GM23338 (cell line): ENCODE data around the gene NANS. TPM values are rescaled to one million over a fixed set of nuclear protein-coding genes. Genes with fewer than 3 reads are reported as not detected.

Experiments
- ATAC-seq: fragments of 200-7000 bp; cut with Tn5 transposase; 3 replicates; pipeline ENCODE4 v1.9.1; 2020
- DNase-seq: peaks from one replicate; pipeline ENCODE4 v3.0.0-alpha.2; 2015; ENCODE audit warnings: low spot score
- H2AFZ ChIP-seq: fragments of 200-600 bp; sonication (generic); 2 replicates; pipeline ENCODE4 v1.8.0; 2016; ENCODE audit warnings: antibody characterized with exemption, mild to moderate bottlenecking, moderate library complexity
- H3F3A ChIP-seq: fragments of 200-600 bp; sonication (generic); replicated peaks from 2 replicates; pipeline ENCODE4 v1.8.0; 2017; ENCODE audit warnings: antibody characterized with exemption, mixed run types, low read depth
- H3K27ac ChIP-seq: fragments of 200-600 bp; sonication (generic); 2 replicates; pipeline ENCODE4 v1.6.1; 2016; ENCODE audit warnings: low read depth
- H3K27me3 ChIP-seq: fragments of 200-600 bp; sonication (generic); 2 replicates; pipeline ENCODE4 v1.8.0; 2016; ENCODE audit warnings: mild to moderate bottlenecking, mixed run types, moderate library complexity; ENCODE audit not compliant: insufficient read depth
- H3K36me3 ChIP-seq: fragments of 200-600 bp; sonication (generic); 2 replicates; pipeline ENCODE4 v1.8.0; 2016; ENCODE audit warnings: mild to moderate bottlenecking; ENCODE audit not compliant: insufficient read depth
- H3K4me1 ChIP-seq: fragments of 200-600 bp; sonication (generic); 2 replicates; pipeline ENCODE4 v1.8.0; 2016; ENCODE audit warnings: mild to moderate bottlenecking, moderate library complexity; ENCODE audit not compliant: insufficient read depth
- H3K4me2 ChIP-seq: fragments of 200-600 bp; sonication (generic); 2 replicates; pipeline ENCODE4 v1.7.1; 2017; ENCODE audit warnings: mixed run types
- H3K4me3 ChIP-seq: fragments of 200-600 bp; sonication (generic); 2 replicates; pipeline ENCODE4 v1.6.1; 2016; ENCODE audit warnings: mixed run types
- H3K79me2 ChIP-seq: fragments of 200-600 bp; sonication (generic); replicated peaks from 2 replicates; pipeline ENCODE4 v1.8.0; 2017; ENCODE audit warnings: mild to moderate bottlenecking; ENCODE audit not compliant: insufficient read depth
- H3K9me2 ChIP-seq: fragments of 200-600 bp; sonication (generic); 2 replicates; pipeline ENCODE4 v1.8.0; 2017; ENCODE audit not compliant: insufficient read depth
- H4K20me1 ChIP-seq: fragments of 200-600 bp; sonication (generic); replicated peaks from 2 replicates; pipeline ENCODE4 v1.8.0; 2017; ENCODE audit warnings: mild to moderate bottlenecking; ENCODE audit not compliant: insufficient read depth
- H3K27ac Mint-ChIP-seq: 2 replicates; pipeline ENCODE4 v1.8.0; 2020; ENCODE audit warnings: inconsistent platforms, mild to moderate bottlenecking, moderate library complexity, mixed read lengths
- H3K27me3 Mint-ChIP-seq: 3 replicates; pipeline ENCODE4 v1.8.0; 2022; ENCODE audit warnings: low read depth, mild to moderate bottlenecking, moderate library complexity, mixed read lengths, inconsistent platforms; ENCODE audit not compliant: insufficient read depth, poor library complexity
- H3K36me3 Mint-ChIP-seq: 3 replicates; pipeline ENCODE4 v1.8.0; 2021; ENCODE audit warnings: low read depth, mild to moderate bottlenecking, inconsistent platforms, moderate library complexity, mixed read lengths
- H3K4me1 Mint-ChIP-seq: 3 replicates; pipeline ENCODE4 v1.8.0; 2020; ENCODE audit warnings: mild to moderate bottlenecking, inconsistent platforms, mixed read lengths
- H3K4me3 Mint-ChIP-seq: 3 replicates; pipeline ENCODE4 v1.8.0; 2021; ENCODE audit warnings: moderate library complexity, mild to moderate bottlenecking, inconsistent platforms, mixed read lengths
- H3K9me3 Mint-ChIP-seq: 3 replicates; pipeline ENCODE4 v1.8.0; 2020; ENCODE audit warnings: moderate library complexity, mild to moderate bottlenecking, inconsistent platforms, mixed read lengths
- ETS1 ChIP-seq: IDR thresholded peaks from 2 replicates; pipeline ENCODE4 v1.6.1; 2016; ENCODE audit warnings: antibody characterized with exemption
- EZH2 ChIP-seq: fragments of 200-600 bp; sonication (generic); IDR thresholded peaks from one replicate; pipeline ENCODE4 v1.8.0; 2017; ENCODE audit warnings: antibody characterized with exemption, mild to moderate bottlenecking, low read depth; ENCODE audit not compliant: unreplicated experiment
- EZH2phosphoT487 ChIP-seq: fragments of 200-600 bp; sonication (generic); IDR thresholded peaks from one replicate; pipeline ENCODE4 v1.8.1; 2018; ENCODE audit warnings: antibody characterized with exemption; ENCODE audit not compliant: unreplicated experiment
- JUNB ChIP-seq: IDR thresholded peaks from one replicate; pipeline ENCODE4 v1.6.1; 2016; ENCODE audit warnings: antibody characterized with exemption; ENCODE audit not compliant: unreplicated experiment
- NANOG ChIP-seq: IDR thresholded peaks from 2 replicates; pipeline ENCODE4 v1.6.1; 2016; ENCODE audit warnings: antibody characterized with exemption, borderline replicate concordance
- REST ChIP-seq: IDR thresholded peaks from one replicate; pipeline ENCODE4 v1.6.1; 2018; ENCODE audit warnings: antibody characterized with exemption; ENCODE audit not compliant: unreplicated experiment
- STAT1 ChIP-seq: IDR thresholded peaks from one replicate; pipeline ENCODE4 v1.6.1; 2016; ENCODE audit warnings: antibody characterized with exemption; ENCODE audit not compliant: unreplicated experiment
- ZNF331 ChIP-seq: fragments of 250-450 bp; sonication (Bioruptor Pico); IDR thresholded peaks from 2 replicates; pipeline ENCODE4 v1.5.0; 2020; ENCODE audit warnings: low read depth, mild to moderate bottlenecking, moderate library complexity
- ZNF462 ChIP-seq: fragments of 250-450 bp; sonication (Bioruptor Pico); IDR thresholded peaks from 2 replicates; pipeline ENCODE4 v1.5.0; 2020; ENCODE audit warnings: mild to moderate bottlenecking, moderate library complexity
- polyA plus RNA-seq: library from polyadenylated mRNA; unstranded; fragments of >200 nt; fragmentation: Nextera tagmentation; extraction: Ambion mirVana; gene quantifications from 2 replicates; pipeline ENCODE4 v1.2.1, GENCODE V29; 2016
- total RNA-seq: library from RNA; depleted of rRNA; stranded (reverse); fragments of >200 nt; shearing (Covaris generic); gene quantifications from 2 replicates; pipeline ENCODE4 v1.2.3, GENCODE V29; 2014

NANS gene
- total and polyA plus RNA-seq, 2 experiments from 2014 or later: 67.3 to 77.4 TPM

- DNase-seq (no peak), ATAC-seq (no peak)
- Histone ChIP-seq H3K27me3 (no peaks in the 10 kb centered on the region), H2AFZ (no peak overlapping the region), H3K27ac (no peak overlapping the region), H4K20me1 (peaks cover under 1% of the 10 kb centered on the region; the same call in 1 of the 2 replicates), H3K4me1 (no peaks in the 10 kb centered on the region), H3F3A (no peaks in the 10 kb centered on the region), H3K4me2 (no peak overlapping the region), H3K9me2 (no peaks in the 10 kb centered on the region), H3K4me3 (no peak overlapping the region), H3K79me2 (no peaks in the 10 kb centered on the region), H3K36me3 (peaks cover 21% of the 10 kb centered on the region; the same call in 1 of the 2 replicates)
- peaks cover 4% of the 10 kb centered on the region for H3K27me3 Mint-ChIP-seq
- H3K4me1 Mint-ChIP-seq: no peaks in the 10 kb centered on the region
- TF ChIP-seq EZH2 (no peak), NANOG (no peak), JUNB (no peak), ZNF331 (CRISPR knock-in tag) (no peak), REST (no peak), ZNF462 (CRISPR knock-in tag) (no peak), ETS1 (no peak), EZH2phosphoT487 (no peak), STAT1 (no peak)
- H3K27ac Mint-ChIP-seq: no peak overlapping the region
- no peak overlapping the region for H3K4me3 Mint-ChIP-seq
- peaks cover 37% of the 10 kb centered on the region for H3K36me3 Mint-ChIP-seq
- no peaks in the 10 kb centered on the region for H3K9me3 Mint-ChIP-seq
These were observed 38.2 kb upstream of the NANS start for GRCh38 chr9:98018347-98018746.
